DMS79 (cell line): ENCODE results near the gene MCL1.

Experiments
- DNase-seq: peaks from one replicate; lab custom pipeline; 2025; lab: John Stamatoyannopoulos, UW

The MCL1 gene

GRCh38 chr1:150557065-150557600 is 22.3 kb downstream of the MCL1 start:
- no peak for DNase-seq

- DNase-seq = no peak
Measured at GRCh38 chr1:150555971-150556865, 23.2 kb downstream of the MCL1 start.

- DNase-seq = no peak
Measured at GRCh38 chr1:150555198-150555970, 24.0 kb downstream of the MCL1 start.

DNA sequence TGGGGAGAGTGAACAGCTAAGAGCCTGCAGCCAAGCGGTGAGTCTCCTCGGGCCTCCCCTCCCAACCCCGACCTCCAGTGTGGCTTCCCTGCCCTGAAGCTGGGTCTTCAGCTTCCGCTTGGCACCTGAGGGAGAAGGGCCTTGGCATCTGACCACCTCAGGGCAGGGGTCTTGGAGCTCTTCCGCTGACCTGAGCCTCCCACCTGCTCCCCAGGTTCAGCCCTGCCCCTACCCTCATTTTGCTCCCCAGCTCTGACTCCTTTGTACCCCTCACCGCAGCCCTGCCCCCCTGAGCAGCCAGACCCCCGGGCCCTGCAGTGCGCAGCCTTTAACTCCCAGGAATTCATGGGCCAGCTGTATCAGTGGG is 25.3 kb downstream of the MCL1 start:
- DNase-seq = no peak

DNA sequence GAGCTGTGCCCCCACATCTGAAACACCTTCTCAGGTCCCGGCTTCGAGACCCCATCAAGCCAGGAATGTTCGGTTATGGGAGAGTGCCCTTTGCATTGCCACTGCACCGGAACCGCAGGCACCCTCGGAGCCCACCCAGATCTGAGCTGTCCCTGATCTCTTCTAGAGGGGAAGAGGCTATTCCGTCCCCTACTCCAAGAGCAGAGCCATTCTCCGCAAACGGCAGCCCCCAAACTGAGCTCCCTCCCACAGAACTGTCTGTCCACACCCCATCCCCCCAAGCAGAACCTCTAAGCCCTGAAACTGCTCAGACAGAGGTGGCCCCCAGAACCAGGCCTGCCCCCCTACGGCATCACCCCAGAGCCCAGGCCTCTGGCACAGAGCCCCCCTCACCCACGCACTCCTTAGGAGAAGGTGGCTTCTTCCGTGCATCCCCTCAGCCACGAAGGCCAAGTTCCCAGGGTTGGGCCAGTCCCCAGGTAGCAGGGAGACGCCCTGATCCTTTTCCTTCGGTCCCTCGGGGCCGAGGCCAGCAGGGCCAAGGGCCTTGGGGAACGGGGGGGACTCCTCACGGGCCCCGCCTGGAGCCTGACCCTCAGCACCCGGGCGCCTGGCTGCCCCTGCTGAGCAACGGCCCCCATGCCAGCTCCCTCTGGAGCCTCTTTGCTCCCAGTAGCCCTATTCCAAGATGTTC is 25.9 kb downstream of the MCL1 start:
- no peak for DNase-seq

DNA sequence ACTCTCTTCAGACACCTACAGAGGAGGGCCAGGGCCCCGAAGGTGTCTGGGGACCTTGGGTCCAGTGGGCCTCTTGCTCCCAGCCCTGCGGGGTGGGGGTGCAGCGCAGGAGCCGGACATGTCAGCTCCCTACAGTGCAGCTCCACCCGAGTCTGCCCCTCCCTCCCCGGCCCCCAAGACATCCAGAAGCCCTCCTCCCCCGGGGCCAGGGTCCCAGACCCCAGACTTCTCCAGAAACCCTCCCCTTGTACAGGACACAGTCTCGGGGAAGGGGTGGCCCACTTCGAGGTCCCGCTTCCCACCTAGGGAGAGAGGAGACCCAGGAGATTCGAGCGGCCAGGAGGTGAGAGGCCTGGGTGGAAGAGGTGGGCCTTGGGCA is 26.5 kb downstream of the MCL1 start:
- no peak for DNase-seq

DNA sequence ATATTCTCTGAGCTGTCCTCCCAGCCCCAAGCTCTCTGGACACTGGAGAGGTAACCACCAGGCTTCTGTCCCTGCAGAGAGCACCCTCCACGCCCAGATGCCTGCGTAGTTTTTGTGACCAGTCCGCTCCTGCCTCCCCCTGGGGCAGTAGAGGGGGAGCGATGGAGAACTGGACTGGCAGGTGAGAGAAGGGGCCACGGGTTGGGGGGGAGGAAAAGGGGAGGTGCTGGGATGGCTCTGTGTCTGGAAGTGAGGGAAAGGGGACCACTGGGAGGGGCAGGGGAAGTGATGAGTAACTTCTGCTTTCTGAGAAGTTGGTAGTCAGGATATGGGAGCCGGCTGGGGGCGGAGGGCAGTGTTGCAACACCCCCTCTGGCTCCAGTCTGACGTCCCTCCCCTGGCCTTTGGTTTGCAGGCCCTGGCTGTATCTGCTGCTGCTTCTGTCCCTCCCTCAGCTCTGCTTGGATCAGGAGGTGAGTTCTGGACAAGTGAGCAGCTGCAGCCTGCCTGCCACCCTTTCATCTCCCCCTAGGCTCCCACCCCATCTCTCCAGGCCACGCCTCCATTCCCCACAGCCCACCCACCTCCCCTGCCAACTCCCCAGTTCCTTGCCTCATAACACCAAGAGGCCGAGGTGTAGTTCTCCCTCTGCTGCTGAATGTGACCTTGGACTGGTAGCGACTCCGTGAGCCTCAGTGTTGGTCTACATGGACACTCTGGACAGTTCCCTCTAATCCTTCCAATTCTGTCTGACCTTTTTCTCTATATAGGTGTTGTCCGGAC is 27.1 kb downstream of the MCL1 start:
- no peak for DNase-seq

DNA sequence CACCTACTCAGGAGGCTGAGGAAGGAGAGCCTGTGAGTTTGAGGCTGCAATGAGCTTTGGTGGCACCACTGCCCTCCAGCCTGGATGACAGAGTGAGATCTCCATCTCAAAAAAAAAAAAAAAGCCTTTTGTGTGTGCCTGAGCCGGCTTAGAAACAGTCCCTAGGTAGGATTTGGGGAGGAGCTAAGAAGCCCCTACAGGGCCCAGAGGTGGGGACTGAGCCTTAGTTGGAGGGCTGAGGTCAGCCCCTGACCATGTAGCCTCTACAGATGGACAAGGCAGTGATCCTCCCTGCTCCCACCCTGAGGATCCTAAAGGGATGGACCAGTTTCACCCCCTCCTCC is 27.7 kb downstream of the MCL1 start:
- no peak for DNase-seq

DNA sequence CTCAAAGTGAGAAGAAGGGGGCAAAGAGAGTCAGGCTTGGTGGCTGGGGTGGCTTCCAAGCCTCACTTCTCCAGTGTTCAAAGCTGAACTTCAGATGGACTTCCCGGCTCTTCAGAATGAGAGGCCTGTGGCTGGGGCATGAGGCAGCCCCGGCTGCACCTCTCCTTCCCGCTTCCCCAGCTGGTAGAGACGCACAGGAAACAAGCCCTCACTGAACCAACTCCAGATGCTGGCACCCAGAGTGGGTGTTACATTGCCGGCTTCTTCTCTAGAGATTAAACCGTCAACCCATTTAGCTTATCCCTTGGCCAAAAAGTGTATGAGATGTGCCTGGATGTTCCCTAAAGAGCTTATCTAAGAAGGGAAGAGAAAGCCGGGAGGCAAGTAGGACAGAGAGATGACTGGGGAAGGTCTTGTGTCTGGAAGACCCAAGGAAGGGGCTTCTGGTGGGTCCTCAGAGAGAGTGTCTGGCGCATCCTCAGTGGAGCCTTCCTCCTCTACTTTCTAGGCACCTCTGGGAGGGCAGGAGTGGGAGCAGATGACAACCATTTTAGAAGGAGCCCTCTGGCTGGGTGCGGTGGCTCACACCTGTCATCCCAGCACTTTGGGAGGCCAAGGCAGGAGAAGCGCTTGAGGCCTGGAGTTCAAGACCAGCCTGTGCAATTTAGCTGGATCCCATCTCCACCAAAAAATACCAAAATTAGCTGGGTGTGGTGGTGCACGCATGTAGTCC is 28.2 kb downstream of the MCL1 start:
- DNase-seq = no peak

GRCh38 chr1:150550222-150551050 is 29.0 kb downstream of the MCL1 start:
- DNase-seq = no peak

- no peak for DNase-seq
Measured at GRCh38 chr1:150549496-150550221, 29.8 kb downstream of the MCL1 start.

DNA sequence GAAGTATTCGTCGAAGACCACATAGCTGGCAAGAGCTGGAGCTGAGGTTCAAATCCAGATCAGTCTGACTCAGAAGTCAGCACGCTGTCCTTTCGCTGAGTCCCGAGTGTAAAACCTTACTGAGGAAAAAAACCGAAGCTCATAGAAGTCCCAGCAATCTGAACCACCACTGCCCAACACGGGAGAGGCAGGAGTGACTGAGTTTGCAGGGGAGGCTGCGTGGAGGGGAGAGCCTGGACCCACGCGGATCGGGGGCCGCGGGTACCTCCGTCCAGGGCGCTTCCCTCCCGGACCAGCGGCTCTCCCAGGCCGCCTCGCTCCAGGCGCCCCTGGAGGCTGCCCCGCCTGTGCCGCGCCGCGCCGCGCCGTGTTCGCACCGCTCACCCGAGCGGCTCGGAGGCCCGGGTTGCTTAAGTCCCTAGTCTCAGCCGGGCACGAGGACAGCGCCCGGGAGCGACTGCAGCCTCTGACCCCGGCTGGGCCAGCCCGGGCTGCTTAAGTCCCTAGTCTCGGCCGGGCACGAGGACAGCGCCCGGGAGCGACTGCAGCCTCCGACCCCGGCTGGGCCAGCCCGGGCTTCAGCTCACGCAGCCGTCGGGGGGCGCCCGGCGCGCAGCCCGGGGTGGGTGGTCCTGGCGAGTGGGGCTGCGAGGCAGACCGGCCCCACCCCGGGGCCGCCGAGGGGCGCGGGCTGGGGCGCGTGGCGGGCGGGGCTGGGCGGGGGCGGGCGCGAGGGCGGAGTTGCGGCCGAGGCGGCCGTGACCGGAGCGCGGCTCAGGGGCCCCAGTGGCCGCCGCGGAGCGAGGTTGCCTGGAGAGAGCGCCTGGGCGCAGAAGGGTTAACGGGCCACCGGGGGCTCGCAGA is 30.5 kb downstream of the MCL1 start, which contains the start of gene ADAMTSL4:
Gene ADAMTSL4 (plus strand): TSS at position 777 of the 864 bp plus-strand sequence. CDS start 2,881 bp downstream, outside the sequence.
- no peak for DNase-seq

DNA sequence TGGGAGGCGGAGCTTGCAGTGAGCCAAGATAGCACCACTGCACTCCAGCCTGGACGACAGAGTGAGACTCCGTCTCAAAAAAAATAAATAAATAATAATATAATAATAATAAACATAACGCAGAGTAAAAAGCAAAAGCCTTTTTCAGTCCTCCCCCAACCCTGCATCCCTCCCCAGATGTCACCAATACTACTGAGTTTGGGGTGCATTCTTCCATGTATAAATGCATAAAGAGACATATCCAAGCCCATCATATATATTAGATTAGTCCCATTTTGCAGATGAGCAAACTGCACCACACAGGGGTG is 31.1 kb downstream of the MCL1 start:
- DNase-seq = no peak

GRCh38 chr1:150546294-150546937 is 33.0 kb downstream of the MCL1 start:
- DNase-seq = no peak

GRCh38 chr1:150545486-150546032 is 33.9 kb downstream of the MCL1 start:
- DNase-seq = no peak

- DNase-seq = no peak
Measured at GRCh38 chr1:150544204-150544603, 35.2 kb downstream of the MCL1 start.

GRCh38 chr1:150543500-150544143 is 35.8 kb downstream of the MCL1 start:
- DNase-seq = no peak
